Neural cell (in vitro differentiated cells): Measurements from ENCODE around the gene TEX261. TPM values are rescaled to one million over a fixed set of nuclear protein-coding genes. Genes with fewer than 3 reads are reported as not detected.

ENCODE experiments used
- H2AFZ ChIP-seq: fragments of 200-600, 300-800 bp; sonication (generic), shearing (Covaris generic); 2 replicates; pipeline ENCODE4 v1.6.0; 2014; ENCODE audit warnings: low read depth, mild to moderate bottlenecking, antibody characterized with exemption, low read length, moderate library complexity
- H3F3A ChIP-seq: fragments of 200-600 bp; shearing (Covaris generic); 2 replicates; pipeline ENCODE4 v1.6.1; 2016; ENCODE audit warnings: mild to moderate bottlenecking, moderate library complexity, mixed read lengths, antibody characterized with exemption, low read length; ENCODE audit not compliant: insufficient read depth, poor library complexity, severe bottlenecking
- H3K27ac ChIP-seq: fragments of 200-600, 300-800 bp; sonication (generic), shearing (Covaris generic); 2 replicates; pipeline ENCODE4 v1.5.1; 2014; ENCODE audit warnings: mild to moderate bottlenecking, low read length, moderate library complexity
- H3K27me3 ChIP-seq: fragments of 300-800, 200-600 bp; sonication (generic), shearing (Covaris generic); 2 replicates; pipeline ENCODE4 v1.6.0; 2014; ENCODE audit warnings: mild to moderate bottlenecking, low read depth, low read length, moderate library complexity; ENCODE audit not compliant: insufficient read depth
- H3K36me3 ChIP-seq: fragments of 300-800, 200-600 bp; sonication (generic), shearing (Covaris generic); 2 replicates; pipeline ENCODE4 v1.5.1; 2014; ENCODE audit warnings: mild to moderate bottlenecking, antibody characterized with exemption, low read length, moderate library complexity; ENCODE audit not compliant: insufficient read depth
- H3K4me2 ChIP-seq: fragments of 300-800, 200-600 bp; sonication (generic), shearing (Covaris generic); 2 replicates; pipeline ENCODE4 v1.6.0; 2014; ENCODE audit warnings: mild to moderate bottlenecking, low read length
- H3K4me3 ChIP-seq: fragments of 300-800, 200-600 bp; sonication (generic), shearing (Covaris generic); 2 replicates; pipeline ENCODE4 v1.5.1; 2014; ENCODE audit warnings: mild to moderate bottlenecking, low read length, moderate library complexity
- H3K79me2 ChIP-seq: fragments of 200-600 bp; shearing (Covaris generic); replicated peaks from 2 replicates; pipeline ENCODE4 v1.6.0; 2014; ENCODE audit warnings: mild to moderate bottlenecking, low read length, moderate library complexity; ENCODE audit not compliant: insufficient read depth
- H3K9ac ChIP-seq: fragments of 300-800, 200-600 bp; sonication (generic), shearing (Covaris generic); 2 replicates; pipeline ENCODE4 v1.6.1; 2016; ENCODE audit warnings: mild to moderate bottlenecking, low read length, mixed read lengths
- H3K9me2 ChIP-seq: fragments of 200-600 bp; shearing (Covaris generic); 2 replicates; pipeline ENCODE4 v1.6.1; 2016; ENCODE audit warnings: mild to moderate bottlenecking, low read length, mixed read lengths; ENCODE audit not compliant: insufficient read depth
- H3K9me3 ChIP-seq: fragments of 200-600, 300-800 bp; sonication (generic), shearing (Covaris generic); 2 replicates; pipeline ENCODE4 v1.6.1; 2016; ENCODE audit warnings: mild to moderate bottlenecking, mixed run types, low read length, moderate library complexity, mixed read lengths
- H4K20me1 ChIP-seq: fragments of 200-600 bp; shearing (Covaris generic); 2 replicates; pipeline ENCODE4 v1.6.1; 2016; ENCODE audit warnings: mild to moderate bottlenecking, mixed run types; ENCODE audit not compliant: insufficient read depth
- CTCF ChIP-seq: fragments of 450-650 bp; IDR thresholded peaks from 2 replicates; pipeline ENCODE4 v1.5.1; 2014; ENCODE audit warnings: antibody characterized with exemption, mild to moderate bottlenecking, moderate library complexity; ENCODE audit not compliant: poor library complexity, severe bottlenecking
- EP300 ChIP-seq: fragments of 450-650 bp; conservative IDR thresholded peaks from 2 replicates; pipeline ENCODE4 v1.6.1; 2014; ENCODE audit warnings: antibody characterized with exemption, mild to moderate bottlenecking, moderate library complexity; ENCODE audit not compliant: poor library complexity, severe bottlenecking
- EZH2 ChIP-seq: fragments of 200-600, 300-800 bp; shearing (Covaris generic), sonication (generic); IDR thresholded peaks from 2 replicates; pipeline ENCODE4 v1.6.1; 2014; ENCODE audit warnings: antibody characterized with exemption, low read length, borderline replicate concordance, mild to moderate bottlenecking; ENCODE audit not compliant: insufficient read depth, poor library complexity, severe bottlenecking
- MXI1 ChIP-seq: fragments of 450-650 bp; conservative IDR thresholded peaks from 2 replicates; pipeline ENCODE4 v1.6.1; 2014; ENCODE audit warnings: antibody characterized with exemption, mild to moderate bottlenecking; ENCODE audit not compliant: poor library complexity, severe bottlenecking
- POLR2AphosphoS5 ChIP-seq: IDR thresholded peaks from 2 replicates; pipeline ENCODE4 v1.6.1; 2012
- RAD21 ChIP-seq: fragments of 450-650 bp; conservative IDR thresholded peaks from 2 replicates; pipeline ENCODE4 v1.6.1; 2014; ENCODE audit warnings: antibody characterized with exemption, mild to moderate bottlenecking, moderate library complexity
- SMC3 ChIP-seq: fragments of 450-650 bp; conservative IDR thresholded peaks from 2 replicates; pipeline ENCODE4 v1.6.1; 2014; ENCODE audit warnings: antibody characterized with exemption, mild to moderate bottlenecking, moderate library complexity; ENCODE audit not compliant: poor library complexity
- TAF1 ChIP-seq: IDR thresholded peaks from 2 replicates; pipeline ENCODE4 v1.6.1; 2012; ENCODE audit warnings: low read depth
- polyA plus RNA-seq: library from polyadenylated mRNA; depleted of rRNA; stranded (reverse); fragments of >200 nt; gene quantifications from 2 replicates; pipeline ENCODE4 v1.2.3, GENCODE V29; 2014
- TF ChIP-seq, protein P1 (sequence below): IDR thresholded peaks from 2 replicates; pipeline ENCODE4 v1.6.1; 2012; ENCODE audit warnings: borderline replicate concordance

The TEX261 gene
- polyA plus RNA-seq, 1 donor from 2014 or later: 48.2 TPM

- Histone ChIP-seq H3K9me3 (no peaks in the 10 kb centered on the region), H3K4me2 (no peak overlapping the region), H3K9me2 (no peaks in the 10 kb centered on the region), H3K9ac (no peak overlapping the region), H2AFZ (no peak overlapping the region), H3F3A (no peaks in the 10 kb centered on the region), H3K27me3 (peaks cover 20% of the 10 kb centered on the region), H3K79me2 (no peaks in the 10 kb centered on the region), H4K20me1 (no peaks in the 10 kb centered on the region), H3K27ac (no peak overlapping the region), H3K36me3 (no peaks in the 10 kb centered on the region), H3K4me3 (no peak overlapping the region)
- TF ChIP-seq SMC3 (no peak), EZH2 (no peak), CTCF (no peak), TAF1 (no peak), MXI1 (no peak), EP300 (no peak), RAD21 (no peak), POLR2AphosphoS5 (no peak)
- TF ChIP-seq, protein P1, sequence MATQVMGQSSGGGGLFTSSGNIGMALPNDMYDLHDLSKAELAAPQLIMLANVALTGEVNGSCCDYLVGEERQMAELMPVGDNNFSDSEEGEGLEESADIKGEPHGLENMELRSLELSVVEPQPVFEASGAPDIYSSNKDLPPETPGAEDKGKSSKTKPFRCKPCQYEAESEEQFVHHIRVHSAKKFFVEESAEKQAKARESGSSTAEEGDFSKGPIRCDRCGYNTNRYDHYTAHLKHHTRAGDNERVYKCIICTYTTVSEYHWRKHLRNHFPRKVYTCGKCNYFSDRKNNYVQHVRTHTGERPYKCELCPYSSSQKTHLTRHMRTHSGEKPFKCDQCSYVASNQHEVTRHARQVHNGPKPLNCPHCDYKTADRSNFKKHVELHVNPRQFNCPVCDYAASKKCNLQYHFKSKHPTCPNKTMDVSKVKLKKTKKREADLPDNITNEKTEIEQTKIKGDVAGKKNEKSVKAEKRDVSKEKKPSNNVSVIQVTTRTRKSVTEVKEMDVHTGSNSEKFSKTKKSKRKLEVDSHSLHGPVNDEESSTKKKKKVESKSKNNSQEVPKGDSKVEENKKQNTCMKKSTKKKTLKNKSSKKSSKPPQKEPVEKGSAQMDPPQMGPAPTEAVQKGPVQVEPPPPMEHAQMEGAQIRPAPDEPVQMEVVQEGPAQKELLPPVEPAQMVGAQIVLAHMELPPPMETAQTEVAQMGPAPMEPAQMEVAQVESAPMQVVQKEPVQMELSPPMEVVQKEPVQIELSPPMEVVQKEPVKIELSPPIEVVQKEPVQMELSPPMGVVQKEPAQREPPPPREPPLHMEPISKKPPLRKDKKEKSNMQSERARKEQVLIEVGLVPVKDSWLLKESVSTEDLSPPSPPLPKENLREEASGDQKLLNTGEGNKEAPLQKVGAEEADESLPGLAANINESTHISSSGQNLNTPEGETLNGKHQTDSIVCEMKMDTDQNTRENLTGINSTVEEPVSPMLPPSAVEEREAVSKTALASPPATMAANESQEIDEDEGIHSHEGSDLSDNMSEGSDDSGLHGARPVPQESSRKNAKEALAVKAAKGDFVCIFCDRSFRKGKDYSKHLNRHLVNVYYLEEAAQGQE: no peak
Measured at GRCh38 chr2:70959851-70960832, 34.5 kb downstream of the TEX261 start.

GRCh38 chr2:70959271-70959761, 35.4 kb downstream of the TEX261 start:
- peaks cover 14% of the 10 kb centered on the region for H3K27me3 ChIP-seq
- no peaks in the 10 kb centered on the region for H3K9me2 ChIP-seq
- no peak overlapping the region for H2AFZ ChIP-seq

More at GRCh38 chr2:70959271-70959761, 35.4 kb downstream of the TEX261 start:
- Histone ChIP-seq H3K9me3 (no peaks in the 10 kb centered on the region), H3K36me3 (no peaks in the 10 kb centered on the region), H3K79me2 (no peaks in the 10 kb centered on the region), H4K20me1 (no peaks in the 10 kb centered on the region), H3K4me2 (no peak overlapping the region), H3K4me3 (no peak overlapping the region), H3F3A (no peaks in the 10 kb centered on the region), H3K27ac (no peak overlapping the region), H3K9ac (no peak overlapping the region)
- TF ChIP-seq EZH2 (no peak), TAF1 (no peak), CTCF (no peak)
